Head of caudate nucleus (tissue), 42 donors: ENCODE measurements around the gene TECTA.
"Not testable (repeated sequence)": the region's sequence is repeated elsewhere in the genome, so short reads cannot be mapped to it uniquely, and the experiment has no call there.

Experiments used
- DNase-seq, 42 donors: peaks; one replicate each; pipeline versions ENCODE4 v3.0.0 to v3.0.0-alpha.2; 2020 to 2021; ENCODE audit warnings: mixed read lengths in 7 of 42
- intact Hi-C: fragments of 100-400 bp; cut with DNase I; formaldehyde crosslinking; loops from one replicate; pipeline ENCODE4 v1.15.0; 2022

Gene TECTA

GRCh38 chr11:121113611-121114010, 12.6 kb downstream of the TECTA start:
- intact Hi-C loops: loop anchor here (5.0 kb wide), 1 partner anchor 601 kb away; the partner anchor contains the start of gene GRIK4
- DNase-seq: peak in 38 of 42 donors; percentile 15 to 84 (median 48)

DNA sequence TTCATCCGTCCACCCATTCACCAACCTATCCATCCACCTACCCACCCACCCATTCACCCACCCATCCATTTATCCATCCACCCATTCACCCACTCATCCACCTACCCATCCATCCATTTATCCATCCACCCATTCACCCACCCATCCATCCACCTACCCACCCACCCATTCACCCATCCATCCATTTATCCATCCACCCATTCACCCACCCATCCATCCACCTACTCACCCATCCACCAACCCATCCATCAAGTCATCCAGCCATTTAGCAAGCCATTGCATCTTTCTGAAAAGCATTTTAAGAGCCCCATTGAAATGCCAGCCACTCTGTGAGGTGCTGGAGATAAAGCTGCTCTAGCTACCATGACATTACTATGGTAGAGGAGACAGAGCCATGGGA, 14.0 kb downstream of the TECTA start:
- intact Hi-C loops, DNase-seq: not testable (repeated sequence)

- intact Hi-C loops: no loop called here
- no peak for DNase-seq
Observed at GRCh38 chr11:121117788-121118187, 16.7 kb downstream of the TECTA start.

DNA sequence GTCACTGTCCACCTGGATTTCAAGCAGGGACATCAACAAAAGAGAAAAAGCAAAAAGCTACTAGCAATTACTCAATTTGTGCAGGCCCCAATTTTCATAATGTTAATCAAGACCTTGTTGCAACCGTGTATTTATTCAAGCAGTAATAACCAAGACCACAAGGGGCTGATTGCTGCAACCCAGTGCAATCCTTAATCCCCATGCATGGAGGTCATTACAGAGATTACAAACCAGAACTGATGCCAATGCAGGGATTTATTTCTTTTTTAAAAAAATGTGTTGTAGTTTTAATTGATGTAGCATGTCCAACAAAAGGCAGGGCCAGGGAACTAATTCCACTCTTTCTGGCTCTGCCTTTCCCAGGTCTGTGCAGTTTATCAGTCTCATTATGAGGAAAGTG, 18.4 kb downstream of the TECTA start:
- DNase-seq: no peak
- intact Hi-C loops: no loop called here

DNA sequence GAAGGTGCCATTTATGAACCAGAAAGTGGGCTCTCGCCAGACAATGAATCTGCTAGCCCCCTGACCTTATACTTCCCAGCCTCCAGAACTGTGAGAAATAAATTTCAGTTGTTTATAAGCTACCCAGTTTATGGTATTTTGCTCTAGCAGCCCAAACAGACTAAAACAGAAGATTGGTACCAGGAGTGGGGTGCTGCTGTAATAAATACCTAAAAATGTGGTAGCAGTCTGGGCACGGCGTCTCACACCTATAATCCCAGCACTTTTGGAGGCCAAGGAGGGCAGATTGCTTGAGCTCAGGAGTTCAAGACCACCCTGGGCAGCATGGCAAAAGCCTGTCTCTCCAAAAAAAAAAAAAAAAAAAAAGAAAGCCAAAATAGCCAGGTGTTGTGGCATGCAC, 21.3 kb downstream of the TECTA start:
- DNase-seq: no peak
- intact Hi-C loops: no loop called here

- DNase-seq: no peak
- intact Hi-C loops: no loop called here
Observed at GRCh38 chr11:121123496-121124069, 22.5 kb downstream of the TECTA start.

DNA sequence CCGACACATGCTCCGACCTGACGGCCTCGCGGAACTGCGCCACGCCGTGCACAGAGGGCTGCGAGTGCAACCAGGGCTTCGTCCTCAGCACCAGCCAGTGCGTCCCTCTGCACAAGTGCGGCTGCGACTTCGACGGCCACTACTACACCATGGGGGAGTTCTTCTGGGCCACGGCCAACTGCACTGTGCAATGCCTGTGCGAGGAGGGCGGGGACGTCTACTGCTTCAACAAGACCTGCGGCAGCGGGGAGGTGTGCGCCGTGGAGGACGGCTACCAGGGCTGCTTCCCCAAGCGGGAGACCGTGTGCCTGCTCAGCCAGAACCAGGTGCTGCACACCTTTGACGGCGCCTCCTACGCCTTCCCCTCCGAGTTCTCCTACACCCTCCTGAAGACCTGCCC, 26.8 kb downstream of the TECTA start:
- no peak for DNase-seq
- intact Hi-C loops: no loop called here

DNA sequence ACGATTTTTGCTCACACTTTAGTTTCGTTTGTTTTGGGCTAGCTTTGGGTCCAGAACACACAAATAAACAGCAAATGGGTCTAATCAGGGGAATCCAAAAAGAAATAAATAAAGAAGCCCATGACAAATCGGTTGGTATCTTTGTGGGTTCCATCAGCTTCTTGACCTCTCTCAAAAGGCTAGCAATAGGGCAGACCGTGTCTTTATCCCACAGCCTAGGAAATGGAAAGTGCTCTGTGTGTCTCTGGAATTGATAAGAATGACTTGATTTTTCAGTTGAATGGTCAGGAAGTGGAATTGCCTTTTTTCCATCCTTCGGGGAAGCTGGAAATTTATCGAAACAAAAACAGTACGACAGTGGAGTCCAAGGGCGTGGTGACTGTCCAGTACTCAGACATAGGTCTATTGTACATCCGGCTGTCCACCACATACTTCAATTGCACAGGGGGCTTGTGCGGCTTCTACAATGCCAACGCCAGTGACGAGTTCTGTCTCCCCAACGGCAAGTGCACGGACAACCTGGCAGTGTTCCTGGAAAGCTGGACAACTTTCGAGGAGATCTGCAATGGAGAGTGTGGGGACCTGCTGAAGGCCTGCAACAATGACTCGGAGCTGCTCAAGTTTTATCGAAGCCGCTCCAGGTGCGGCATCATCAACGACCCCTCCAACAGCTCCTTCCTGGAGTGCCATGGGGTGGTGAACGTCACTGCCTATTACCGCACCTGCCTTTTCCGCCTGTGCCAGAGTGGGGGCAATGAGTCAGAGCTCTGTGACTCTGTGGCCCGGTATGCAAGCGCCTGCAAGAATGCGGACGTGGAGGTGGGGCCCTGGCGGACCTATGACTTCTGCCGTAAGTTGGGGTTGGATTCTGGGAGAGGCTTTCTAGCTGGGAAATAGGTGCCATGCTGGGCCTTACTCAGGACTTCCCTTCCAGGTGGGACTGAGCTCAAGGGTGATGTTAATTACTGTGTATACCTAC, 28.6 kb downstream of the TECTA start:
- DNase-seq: no peak
- intact Hi-C loops: no loop called here

- no peak for DNase-seq
- intact Hi-C loops: no loop called here
Observed at GRCh38 chr11:121131656-121132055, 30.6 kb downstream of the TECTA start.

GRCh38 chr11:121132211-121132976, 31.4 kb downstream of the TECTA start:
- intact Hi-C loops: no loop called here

DNA sequence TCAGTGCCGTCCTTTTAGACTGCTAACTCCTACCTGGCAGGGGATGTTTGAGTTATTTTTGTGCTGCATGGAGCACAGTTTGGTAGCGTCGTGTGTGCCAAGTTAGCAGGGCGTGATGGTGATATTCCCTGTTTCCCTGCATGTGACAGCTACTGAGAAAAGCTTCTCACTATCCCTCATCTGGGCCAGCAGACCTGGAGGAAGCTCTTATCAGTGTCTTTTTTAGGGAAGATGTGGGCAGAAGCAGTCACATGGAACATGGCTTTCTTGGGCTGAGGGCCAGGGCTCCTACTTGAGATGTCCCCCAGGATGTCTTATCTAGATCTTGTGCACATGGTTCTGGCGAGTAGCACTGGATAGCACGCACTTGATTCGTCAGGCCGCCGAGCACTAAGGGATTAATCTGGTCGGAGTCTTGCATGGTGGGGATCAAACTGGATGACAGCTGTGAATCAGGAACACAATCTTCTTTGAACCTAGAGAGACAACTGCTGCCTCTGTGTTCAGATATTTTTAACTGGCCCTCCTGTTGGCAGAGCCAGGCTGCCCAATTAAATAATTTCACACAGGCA, 33.8 kb downstream of the TECTA start:
- DNase-seq: no peak
- intact Hi-C loops: no loop called here

More at GRCh38 chr11:121132211-121132976, 31.4 kb downstream of the TECTA start:
- no peak for DNase-seq

- DNase-seq: no peak
- intact Hi-C loops: no loop called here
Observed at GRCh38 chr11:121137005-121137404, 36.0 kb downstream of the TECTA start.

DNA sequence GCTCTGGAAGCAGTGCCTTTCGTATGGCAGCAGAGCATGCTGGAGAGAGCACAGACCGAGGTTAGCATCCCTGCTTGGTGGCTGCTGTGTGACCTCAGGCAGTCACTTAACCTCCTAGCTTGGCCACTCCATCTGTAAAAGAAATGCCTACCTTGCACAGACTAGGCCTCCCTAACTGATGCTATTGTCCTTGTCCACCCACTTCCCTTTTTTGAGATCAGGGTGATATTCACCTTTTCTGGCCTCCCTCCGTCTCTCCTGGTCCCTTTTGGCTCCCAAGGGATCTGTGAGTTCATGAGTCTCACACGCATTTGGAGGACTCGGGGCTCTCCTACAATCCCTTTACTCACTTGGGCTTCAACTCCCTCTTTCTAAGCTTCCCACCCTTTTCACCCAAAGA, 37.2 kb downstream of the TECTA start:
- DNase-seq: no peak
- intact Hi-C loops: no loop called here

- intact Hi-C loops: no loop called here
- DNase-seq: no peak
Observed at GRCh38 chr11:121140369-121140768, 39.3 kb downstream of the TECTA start.

- no peak for DNase-seq
- intact Hi-C loops: no loop called here
Observed at GRCh38 chr11:121141066-121141465, 40.0 kb downstream of the TECTA start.

DNA sequence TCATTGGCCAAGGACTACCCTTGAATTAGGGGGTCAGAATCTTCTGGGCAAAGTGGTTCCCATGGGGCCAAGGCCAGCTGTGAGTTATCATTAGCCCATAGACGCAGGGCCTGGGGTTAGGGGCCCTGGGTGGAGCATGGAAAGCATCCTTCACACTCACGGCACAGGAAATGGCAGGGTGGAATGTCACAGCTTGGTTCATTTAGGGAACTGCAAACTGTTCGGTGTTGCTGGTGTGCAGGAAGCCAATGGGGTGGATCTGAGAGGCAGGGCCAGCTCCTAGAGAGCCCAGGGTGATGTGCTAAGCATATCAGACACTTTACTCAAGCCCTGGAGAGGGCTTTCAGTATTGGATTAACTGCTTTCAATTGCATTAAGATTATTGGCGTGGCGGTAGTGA, 42.9 kb downstream of the TECTA start:
- DNase-seq: no peak
- intact Hi-C loops: no loop called here

- intact Hi-C loops: no loop called here
- no peak for DNase-seq
Observed at GRCh38 chr11:121144723-121145122, 43.7 kb downstream of the TECTA start.

GRCh38 chr11:121145826-121146225, 44.8 kb downstream of the TECTA start:
- intact Hi-C loops: no loop called here
- DNase-seq: no peak

DNA sequence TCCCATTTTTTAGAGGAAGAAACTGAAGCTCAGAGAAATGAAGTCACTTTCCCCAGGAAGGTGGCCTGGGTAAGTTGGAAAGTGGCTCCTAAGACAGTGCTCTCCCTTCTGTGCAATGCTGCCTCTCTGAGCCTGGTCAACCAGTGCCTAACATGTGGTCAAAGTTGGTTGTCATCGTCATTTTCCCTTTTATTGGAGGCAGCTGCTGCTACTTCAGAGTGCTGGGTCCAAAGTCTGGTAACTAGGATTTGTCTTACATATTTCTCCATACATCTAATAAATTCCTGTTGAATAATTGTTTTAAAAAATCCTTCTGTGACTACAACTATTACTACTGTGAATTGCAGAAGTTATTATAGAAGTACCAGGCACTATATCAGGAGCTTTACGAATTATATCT, 48.1 kb downstream of the TECTA start:
- no peak for DNase-seq
- intact Hi-C loops: no loop called here
